DLD1 (cell line): ENCODE results near the gene DCC.

Experiments used
- in situ Hi-C: cut with HindIII; loops from 2 replicates; pipeline ENCODE4 v1.10.0; 2017; ENCODE audit warnings: low sequenced_read_pairs

Gene DCC

GRCh38 chr18:52489396-52490306 is 149.7 kb downstream of the DCC start:
- in situ Hi-C loops, result no loop called here

- in situ Hi-C loops, result no loop called here
Measured at GRCh38 chr18:52496426-52496825, 156.4 kb downstream of the DCC start.

- in situ Hi-C loops, result no loop called here
Measured at GRCh38 chr18:52499016-52499415, 159.0 kb downstream of the DCC start.

- in situ Hi-C loops, result no loop called here
Measured at GRCh38 chr18:52499644-52500043, 159.6 kb downstream of the DCC start.

- in situ Hi-C loops, result no loop called here
Measured at GRCh38 chr18:52504589-52504988, 164.6 kb downstream of the DCC start.

- in situ Hi-C loops, result no loop called here
Measured at GRCh38 chr18:52510139-52510538, 170.1 kb downstream of the DCC start.

GRCh38 chr18:52518086-52518485 is 178.1 kb downstream of the DCC start:
- in situ Hi-C loops, result no loop called here

- in situ Hi-C loops, result no loop called here
Measured at GRCh38 chr18:52519021-52519420, 179.0 kb downstream of the DCC start.

GRCh38 chr18:52523566-52523965 is 183.6 kb downstream of the DCC start:
- in situ Hi-C loops, result no loop called here

GRCh38 chr18:52531836-52532235 is 191.8 kb downstream of the DCC start:
- in situ Hi-C loops, result no loop called here

GRCh38 chr18:52536039-52536438 is 196.0 kb downstream of the DCC start:
- in situ Hi-C loops, result no loop called here

- in situ Hi-C loops, result no loop called here
Measured at GRCh38 chr18:52537261-52537660, 197.3 kb downstream of the DCC start.

- in situ Hi-C loops, result no loop called here
Measured at GRCh38 chr18:52541056-52541455, 201.1 kb downstream of the DCC start.

- in situ Hi-C loops, result no loop called here
Measured at GRCh38 chr18:52544086-52544485, 204.1 kb downstream of the DCC start.

GRCh38 chr18:52546686-52547346 is 206.8 kb downstream of the DCC start:
- in situ Hi-C loops, result no loop called here

- in situ Hi-C loops, result no loop called here
Measured at GRCh38 chr18:52553441-52553840, 213.4 kb downstream of the DCC start.

GRCh38 chr18:52554180-52554579 is 214.2 kb downstream of the DCC start:
- in situ Hi-C loops, result no loop called here

GRCh38 chr18:52567360-52567759 is 227.4 kb downstream of the DCC start:
- in situ Hi-C loops, result no loop called here

- in situ Hi-C loops, result no loop called here
Measured at GRCh38 chr18:52569492-52569891, 229.5 kb downstream of the DCC start.

GRCh38 chr18:52570975-52571374 is 231.0 kb downstream of the DCC start:
- in situ Hi-C loops, result no loop called here

GRCh38 chr18:52572036-52573000 is 232.3 kb downstream of the DCC start:
- in situ Hi-C loops, result no loop called here
